B cell (primary cell): ENCODE measurements around the gene PDCD11. TPM values are rescaled to one million over a fixed set of nuclear protein-coding genes. Genes with fewer than 3 reads are reported as not detected.
A peak's percentile ranks its signal among the peaks of the same experiment; 100 is the strongest.

Experiments
- ATAC-seq: fragments of 200-7000 bp; cut with Tn5 transposase; one replicate; pipeline ENCODE4 v1.10.0; 2021; ENCODE audit warnings: low read depth, mild to moderate bottlenecking, moderate number of reproducible peaks, moderate library complexity
- CTCF ChIA-PET: fragments of 350-600 bp; sonication (Branson Sonifier 250); formaldehyde crosslinking; loops from one replicate; lab custom pipeline; 2021; ENCODE audit warnings: antibody characterized with exemption, inconsistent platforms; lab: Charles Lee
- POLR2A ChIA-PET: fragments of 350-600 bp; sonication (Branson Sonifier 250); formaldehyde crosslinking; loops from one replicate; lab custom pipeline; 2021; ENCODE audit warnings: antibody characterized with exemption; lab: Charles Lee
- DNase-seq: peaks from one replicate; pipeline ENCODE4 v3.0.0; 2013
- H2AFZ ChIP-seq: 2 replicates; pipeline ENCODE4 v1.6.1; 2012; ENCODE audit warnings: mild to moderate bottlenecking, low read depth, low read length; ENCODE audit not compliant: insufficient read depth, poor library complexity, severe bottlenecking
- H3K27ac ChIP-seq, 2 donors: 1 replicate in 1 of 2; 2 replicates in 1 of 2; pipeline ENCODE4 v1.5.1; 2012 to 2013; ENCODE audit warnings: low read length in 2 of 2, mild to moderate bottlenecking in 2 of 2, moderate library complexity in 1 of 2
- H3K27me3 ChIP-seq, 4 experiments: fragments of 200-600 bp in 1 of 4; sonication (generic) in 1 of 4; replicated peaks in 1 of 4; 1 replicate in 2 of 4; 2 replicates in 2 of 4; pipeline versions ENCODE4 v1.6.1 to v1.7.0; 2013 to 2016; ENCODE audit warnings: low read length in 3 of 4, mild to moderate bottlenecking in 2 of 4, mixed read lengths in 1 of 4, moderate library complexity in 1 of 4; ENCODE audit not compliant: insufficient read depth in 4 of 4, control insufficient read depth in 3 of 4; ENCODE audit errors: control extremely low read depth in 1 of 4
- H3K36me3 ChIP-seq, 2 experiments: replicated peaks in 1 of 2; 1 replicate in 1 of 2; 2 replicates in 1 of 2; pipeline versions ENCODE4 v1.6.1 to v1.7.1; 2013; ENCODE audit warnings: low read length in 1 of 2; ENCODE audit not compliant: insufficient read depth in 2 of 2, control insufficient read depth in 1 of 2; ENCODE audit errors: control extremely low read depth in 1 of 2, extremely low read depth in 1 of 2
- H3K4me1 ChIP-seq, 2 donors: fragments of 200-600 bp in 1 of 2; sonication (generic) in 1 of 2; 1 replicate in 1 of 2; 2 replicates in 1 of 2; pipeline versions ENCODE4 v1.5.1 to v1.6.1; 2013 to 2017; ENCODE audit warnings: low read length in 2 of 2; ENCODE audit not compliant: control insufficient read depth in 2 of 2, insufficient read depth in 2 of 2
- H3K4me2 ChIP-seq: replicated peaks from 2 replicates; pipeline ENCODE3; 2012; ENCODE audit warnings: mild to moderate bottlenecking, low read depth, low read length; ENCODE audit not compliant: poor library complexity, severe bottlenecking
- H3K4me3 ChIP-seq, 5 experiments: fragments of 200-600 bp in 1 of 5; sonication (generic) in 1 of 5; 1 replicate in 3 of 5; 2 replicates in 2 of 5; pipeline versions ENCODE4 v1.5.1 to v1.7.0; 2011 to 2016; ENCODE audit warnings: low read length in 4 of 5, mild to moderate bottlenecking in 4 of 5, low read depth in 2 of 5, control low read depth in 1 of 5, moderate library complexity in 1 of 5; ENCODE audit not compliant: insufficient read depth in 1 of 5; ENCODE audit errors: control extremely low read depth in 1 of 5, extremely low read depth in 1 of 5
- H3K79me2 ChIP-seq: fragments of 200-600 bp; sonication (generic); one replicate; pipeline ENCODE4 v1.6.0; 2016; ENCODE audit warnings: low read length; ENCODE audit not compliant: control insufficient read depth, insufficient read depth
- H3K9ac ChIP-seq: fragments of 200-600 bp; sonication (generic); 2 replicates; pipeline ENCODE4 v1.6.1; 2017; ENCODE audit warnings: mild to moderate bottlenecking, low read length, moderate library complexity
- H3K9me3 ChIP-seq, 3 donors: one replicate each; pipeline versions ENCODE4 v1.6.1 to v1.7.1; 2013; ENCODE audit warnings: low read length in 2 of 3; ENCODE audit not compliant: control insufficient read depth in 2 of 3, insufficient read depth in 1 of 3; ENCODE audit errors: control extremely low read depth in 1 of 3
- H4K20me1 ChIP-seq: 2 replicates; pipeline ENCODE4 v1.6.0; 2012; ENCODE audit warnings: mild to moderate bottlenecking, low read length; ENCODE audit not compliant: insufficient read depth, control insufficient read depth, poor library complexity, severe bottlenecking
- H3K27ac Mint-ChIP-seq: one replicate; pipeline ENCODE4 v1.8.0; 2021; ENCODE audit warnings: mixed read lengths
- H3K27me3 Mint-ChIP-seq: one replicate; pipeline ENCODE4 v1.8.0; 2021; ENCODE audit warnings: mixed read lengths
- H3K4me1 Mint-ChIP-seq: one replicate; pipeline ENCODE4 v1.8.0; 2021; ENCODE audit warnings: mixed read lengths
- H3K4me3 Mint-ChIP-seq: one replicate; pipeline ENCODE4 v1.8.0; 2021; ENCODE audit warnings: mixed read lengths
- H3K9me3 Mint-ChIP-seq: one replicate; pipeline ENCODE4 v1.8.0; 2022; ENCODE audit warnings: mixed read lengths; ENCODE audit not compliant: insufficient read depth
- EZH2 ChIP-seq: IDR thresholded peaks from 2 replicates; pipeline ENCODE4 v1.6.1; 2012; ENCODE audit warnings: borderline replicate concordance, low read depth, mild to moderate bottlenecking, moderate library complexity, low read length; ENCODE audit not compliant: insufficient read depth, poor library complexity, severe bottlenecking
- WGBS: methylation state at CpG from one replicate; pipeline ENCODE4 v1.1.5; 2013; ENCODE audit warnings: missing lambda C conversion rate; ENCODE audit not compliant: insufficient coverage; 5-methylcytosine and 5-hydroxymethylcytosine counted together
- intact Hi-C: fragments of 100-400 bp; cut with micrococcal nuclease; formaldehyde crosslinking; loops from one replicate; pipeline ENCODE4 v1.10.0; 2022
- polyA plus RNA-seq: library from polyadenylated mRNA; depleted of rRNA; stranded (reverse); fragments of >200 nt; gene quantifications from 2 replicates; pipeline ENCODE4 v1.2.3, GENCODE V29; 2012
- total RNA-seq, 2 donors: library from RNA; stranded (reverse); fragments of 120-200 nt in 1 of 2; gene quantifications; 1 replicate in 1 of 2; 2 replicates in 1 of 2; pipeline versions ENCODE4 v1.2.3 to v1.2.4, GENCODE V29; 2013 to 2022
- TF ChIP-seq, protein P1 (sequence below): fragments of 200-600 bp; IDR thresholded peaks from one replicate; pipeline ENCODE4 v1.8.0; 2022; ENCODE audit warnings: antibody characterized with exemption, mild to moderate bottlenecking

The PDCD11 gene
- total and polyA plus RNA-seq, 2 donors (not counting 1 experiment from before 2014, with no cell fraction given), result 15.9 to 42.3 TPM

- no peaks in the 10 kb centered on the region for H4K20me1 ChIP-seq
- peaks cover 2 to 17% of the 10 kb centered on the region in 2 donors for H3K4me1 ChIP-seq
- no peak overlapping the region for H2AFZ ChIP-seq
- no peak overlapping the region for H3K4me3 ChIP-seq
- Mint-ChIP-seq H3K9me3 (no peaks in the 10 kb centered on the region), H3K27ac (peak overlapping the region; percentile 46), H3K27me3 (no peaks in the 10 kb centered on the region), H3K4me3 (no peak overlapping the region), H3K4me1 (peaks cover 24% of the 10 kb centered on the region)
- intact Hi-C loops, result no loop called here
- no peak overlapping the region for H3K27ac ChIP-seq
- H3K27me3 ChIP-seq, result no peaks in the 10 kb centered on the region
- ChIA-PET POLR2A (interaction anchor here (1.3 kb wide), 1 partner anchor 30 kb away, joined by 3 read pairs; no protein-coding TSS in a partner anchor), CTCF (interaction anchor here (1.2 to 3.1 kb wide), 4 partner anchors 30 to 40 kb away, joined by 3 to 8 read pairs (median 5); no protein-coding TSS in a partner anchor)
- H3K9me3 ChIP-seq, result no peaks in the 10 kb centered on the region
- no peak overlapping the region for H3K4me2 ChIP-seq
- no peak for DNase-seq
- ATAC-seq, result no peak
- TF ChIP-seq, protein P1, sequence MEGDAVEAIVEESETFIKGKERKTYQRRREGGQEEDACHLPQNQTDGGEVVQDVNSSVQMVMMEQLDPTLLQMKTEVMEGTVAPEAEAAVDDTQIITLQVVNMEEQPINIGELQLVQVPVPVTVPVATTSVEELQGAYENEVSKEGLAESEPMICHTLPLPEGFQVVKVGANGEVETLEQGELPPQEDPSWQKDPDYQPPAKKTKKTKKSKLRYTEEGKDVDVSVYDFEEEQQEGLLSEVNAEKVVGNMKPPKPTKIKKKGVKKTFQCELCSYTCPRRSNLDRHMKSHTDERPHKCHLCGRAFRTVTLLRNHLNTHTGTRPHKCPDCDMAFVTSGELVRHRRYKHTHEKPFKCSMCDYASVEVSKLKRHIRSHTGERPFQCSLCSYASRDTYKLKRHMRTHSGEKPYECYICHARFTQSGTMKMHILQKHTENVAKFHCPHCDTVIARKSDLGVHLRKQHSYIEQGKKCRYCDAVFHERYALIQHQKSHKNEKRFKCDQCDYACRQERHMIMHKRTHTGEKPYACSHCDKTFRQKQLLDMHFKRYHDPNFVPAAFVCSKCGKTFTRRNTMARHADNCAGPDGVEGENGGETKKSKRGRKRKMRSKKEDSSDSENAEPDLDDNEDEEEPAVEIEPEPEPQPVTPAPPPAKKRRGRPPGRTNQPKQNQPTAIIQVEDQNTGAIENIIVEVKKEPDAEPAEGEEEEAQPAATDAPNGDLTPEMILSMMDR, result no peak
- H3K36me3 ChIP-seq, result peaks cover 0 to 62% of the 10 kb centered on the region in 2 experiments
- H3K79me2 ChIP-seq, result peaks cover 2% of the 10 kb centered on the region
- H3K9ac ChIP-seq, result no peak overlapping the region
- 96% methylated on average over 6 of the region's 12 CpGs for WGBS
These were observed 49.5 kb downstream of the PDCD11 start for GRCh38 chr10:103445767-103446567.

GRCh38 chr10:103447187-103447586 lies 50.8 kb downstream of the PDCD11 start:
- Histone ChIP-seq H3K4me2 (no peak overlapping the region), H3K27ac (no peak overlapping the region), H3K4me3 (no peak overlapping the region), H3K79me2 (peaks cover 12% of the 10 kb centered on the region), H3K27me3 (no peaks in the 10 kb centered on the region), H3K4me1 (peaks cover 13 to 30% of the 10 kb centered on the region in 2 donors), H4K20me1 (no peaks in the 10 kb centered on the region), H3K9me3 (no peaks in the 10 kb centered on the region), H3K9ac (no peak overlapping the region), H2AFZ (no peak overlapping the region), H3K36me3 (peaks cover 0 to 52% of the 10 kb centered on the region in 2 experiments)
- ChIA-PET CTCF (interaction anchor here (1.6 to 3.1 kb wide), 3 partner anchors 29 to 36 kb away, joined by 3 to 8 read pairs (median 7); no protein-coding TSS in a partner anchor), POLR2A (no interaction called here)
- 97% methylated on average over 23 of the region's 23 CpGs for WGBS
- Mint-ChIP-seq H3K4me1 (peaks cover 30% of the 10 kb centered on the region), H3K27me3 (no peaks in the 10 kb centered on the region), H3K4me3 (no peak overlapping the region), H3K27ac (peak overlapping the region; percentile 37), H3K9me3 (no peaks in the 10 kb centered on the region)
- intact Hi-C loops, result no loop called here
- DNase-seq (no peak), ATAC-seq (no peak)
- TF ChIP-seq EZH2, result no peak
- TF ChIP-seq, protein P1, result no peak
